ENCODE measurements around the gene STAT2. TPM values are rescaled to one million over a fixed set of nuclear protein-coding genes. Genes with fewer than 3 reads are reported as not detected.

Gene STAT2
- total and polyA plus RNA-seq, 2 donors (not counting 1 experiment from before 2014, with no cell fraction given) = 148 to 368 TPM

DNA sequence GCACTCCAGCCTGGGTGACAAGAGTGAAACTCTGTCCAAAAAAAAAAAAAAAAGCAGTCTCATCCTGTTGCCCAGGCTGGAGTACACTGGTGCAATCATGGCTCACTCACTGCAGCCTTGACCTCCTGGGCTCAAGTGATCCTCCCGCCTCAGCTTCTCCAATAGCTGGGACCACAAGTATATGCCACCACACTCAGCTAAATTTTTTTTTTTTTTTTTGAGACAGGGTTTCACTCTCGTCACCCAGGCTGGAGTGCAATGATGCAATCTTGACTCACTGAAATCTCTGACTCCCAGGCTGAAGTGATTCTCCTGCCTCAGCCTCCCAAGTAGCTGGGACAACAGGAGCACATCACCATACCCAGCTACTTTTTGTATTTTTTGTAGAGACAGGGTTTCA is 38.9 kb downstream of the STAT2 start:
- no peak overlapping the region for H3K9ac ChIP-seq (ENCODE audit: insufficient read depth, low read length)
- no peaks in the 10 kb centered on the region for H3K27me3 ChIP-seq (ENCODE audit: control insufficient read depth, insufficient read depth, low read length)
- no peaks in the 10 kb centered on the region for H3K79me2 ChIP-seq (ENCODE audit: control insufficient read depth, insufficient read depth, low read length)
- H3K4me2 ChIP-seq (ENCODE audit: extremely low read depth, insufficient read depth, low read length) = no peak overlapping the region
- H3K36me3 ChIP-seq (ENCODE audit: control insufficient read depth, insufficient read depth, low read length) = peaks cover 3% of the 10 kb centered on the region
- H4K20me1 ChIP-seq (ENCODE audit: control insufficient read depth, extremely low read depth, insufficient read depth, low read length) = no peaks in the 10 kb centered on the region
- no peak overlapping the region for H3K4me3 ChIP-seq (replicated peaks in 1 of 4; ENCODE audit: control extremely low read depth in 1 of 4, insufficient read depth in 1 of 4, low read depth in 3 of 4, low read length in 4 of 4)
- peak in 1 of 2 donors; percentile 20 for DNase-seq (ENCODE audit: low read depth in 2 of 2)
- no peak overlapping the region for H2AFZ ChIP-seq (ENCODE audit: low read length)
- no peak overlapping the region for H3K27ac ChIP-seq (ENCODE audit: insufficient read depth, low read length)
- TF ChIP-seq EZH2 (IDR thresholded peaks at IDR 0.05; ENCODE audit: low read length, missing control alignments) = no peak
- no peak for TF ChIP-seq CTCF (conservative IDR thresholded peaks at IDR 0.05 in 1 of 2, IDR thresholded peaks at IDR 0.05 in 1 of 2; ENCODE audit: low read depth in 1 of 2, low read length in 2 of 2)
- H3K9me3 ChIP-seq (ENCODE audit: control insufficient read depth, insufficient read depth, low read depth, low read length) = no peaks in the 10 kb centered on the region
- peaks cover 3% of the 10 kb centered on the region for H3K4me1 ChIP-seq (ENCODE audit: control insufficient read depth, extremely low read depth, insufficient read depth, low read length)

- H2AFZ ChIP-seq (ENCODE audit: low read length) = no peak overlapping the region
- no peak for TF ChIP-seq CTCF (conservative IDR thresholded peaks at IDR 0.05 in 1 of 2, IDR thresholded peaks at IDR 0.05 in 1 of 2; ENCODE audit: low read depth in 1 of 2, low read length in 2 of 2)
- no peak for TF ChIP-seq EZH2 (IDR thresholded peaks at IDR 0.05; ENCODE audit: low read length, missing control alignments)
Observed at GRCh38 chr12:56317675-56318074, 42.2 kb downstream of the STAT2 start.

GRCh38 chr12:56315622-56316473 is 44.1 kb downstream of the STAT2 start, which contains the start of gene CNPY2:
Gene CNPY2 (minus strand): TSS chr12:56315988. CDS start chr12:56315217, 771 bp downstream.
- peak; percentile 97 to 98 for DNase-seq (ENCODE audit: low read depth in 2 of 2)
- TF ChIP-seq CTCF (conservative IDR thresholded peaks at IDR 0.05 in 1 of 2, IDR thresholded peaks at IDR 0.05 in 1 of 2; ENCODE audit: low read depth in 1 of 2, low read length in 2 of 2) = no peak
- TF ChIP-seq EZH2 (IDR thresholded peaks at IDR 0.05; ENCODE audit: low read length, missing control alignments) = no peak
- peaks cover 4% of the 10 kb centered on the region for H3K4me1 ChIP-seq (ENCODE audit: control insufficient read depth, extremely low read depth, insufficient read depth, low read length)

More at GRCh38 chr12:56317675-56318074, 42.2 kb downstream of the STAT2 start:
- no peak overlapping the region for H3K9ac ChIP-seq (ENCODE audit: insufficient read depth, low read length)
- H3K4me2 ChIP-seq (ENCODE audit: extremely low read depth, insufficient read depth, low read length) = no peak overlapping the region
- no peak overlapping the region for H3K4me3 ChIP-seq (replicated peaks in 1 of 4; ENCODE audit: control extremely low read depth in 1 of 4, insufficient read depth in 1 of 4, low read depth in 3 of 4, low read length in 4 of 4)
- H4K20me1 ChIP-seq (ENCODE audit: control insufficient read depth, extremely low read depth, insufficient read depth, low read length) = no peaks in the 10 kb centered on the region
- peaks cover 17% of the 10 kb centered on the region for H3K79me2 ChIP-seq (ENCODE audit: control insufficient read depth, insufficient read depth, low read length)
- peaks cover 6% of the 10 kb centered on the region for H3K4me1 ChIP-seq (ENCODE audit: control insufficient read depth, extremely low read depth, insufficient read depth, low read length)
- no peaks in the 10 kb centered on the region for H3K27me3 ChIP-seq (ENCODE audit: control insufficient read depth, insufficient read depth, low read length)
- H3K27ac ChIP-seq (ENCODE audit: insufficient read depth, low read length) = no peak overlapping the region
- no peak for DNase-seq (ENCODE audit: low read depth in 2 of 2)
- H3K9me3 ChIP-seq (ENCODE audit: control insufficient read depth, insufficient read depth, low read depth, low read length) = no peaks in the 10 kb centered on the region
- peaks cover 5% of the 10 kb centered on the region for H3K36me3 ChIP-seq (ENCODE audit: control insufficient read depth, insufficient read depth, low read length)

More at GRCh38 chr12:56315622-56316473, 44.1 kb downstream of the STAT2 start, which contains the start of gene CNPY2:
- peaks cover 17% of the 10 kb centered on the region for H3K79me2 ChIP-seq (ENCODE audit: control insufficient read depth, insufficient read depth, low read length)
- H2AFZ ChIP-seq (ENCODE audit: low read length) = peak within 1 kb of the TSS; percentile 63
- H3K9ac ChIP-seq (ENCODE audit: insufficient read depth, low read length) = peak within 1 kb of the TSS; percentile 93
- no peaks in the 10 kb centered on the region for H3K9me3 ChIP-seq (ENCODE audit: control insufficient read depth, insufficient read depth, low read depth, low read length)
- H4K20me1 ChIP-seq (ENCODE audit: control insufficient read depth, extremely low read depth, insufficient read depth, low read length) = no peaks in the 10 kb centered on the region
- H3K27ac ChIP-seq (ENCODE audit: insufficient read depth, low read length) = peak within 1 kb of the TSS; percentile 71
- peak within 1 kb of the TSS; percentile 97 for H3K4me2 ChIP-seq (ENCODE audit: extremely low read depth, insufficient read depth, low read length)
- no peaks in the 10 kb centered on the region for H3K27me3 ChIP-seq (ENCODE audit: control insufficient read depth, insufficient read depth, low read length)
- H3K4me3 ChIP-seq (replicated peaks in 1 of 4; ENCODE audit: control extremely low read depth in 1 of 4, insufficient read depth in 1 of 4, low read depth in 3 of 4, low read length in 4 of 4) = peak within 1 kb of the TSS; percentile 89 to 98 (median 96)
- peaks cover 4% of the 10 kb centered on the region for H3K36me3 ChIP-seq (ENCODE audit: control insufficient read depth, insufficient read depth, low read length)

All from fibroblast of lung (primary cell).